ENCODE measurements around the gene DCC. TPM values are rescaled to one million over a fixed set of nuclear protein-coding genes. Genes with fewer than 3 reads are reported as not detected.

DCC gene
- polyA plus RNA-seq, 1 donor = 0.58 TPM

- DNase-seq = peak in 1 of 2 donors; percentile 20
- Histone ChIP-seq H3K27ac (ENCODE audit: low read length) (no peak overlapping the region), H3K27me3 (ENCODE audit: control insufficient read depth, insufficient read depth, low read length) (no peaks in the 10 kb centered on the region), H3K36me3 (ENCODE audit: control insufficient read depth, insufficient read depth, low read length) (no peaks in the 10 kb centered on the region), H3K9me3 (ENCODE audit: control insufficient read depth, low read depth, low read length) (no peaks in the 10 kb centered on the region), H3K4me1 (ENCODE audit: control insufficient read depth, insufficient read depth, low read length) (no peaks in the 10 kb centered on the region), H3K4me3 (ENCODE audit: low read length) (no peak overlapping the region)
- 60% methylated on average over 1 of the region's 3 CpGs for WGBS (ENCODE audit: insufficient coverage, low lambda C conversion rate)
Observed at GRCh38 chr18:52764316-52764715, 424.3 kb downstream of the DCC start.

- Histone ChIP-seq H3K4me3 (ENCODE audit: low read length) (no peak overlapping the region), H3K4me1 (ENCODE audit: control insufficient read depth, insufficient read depth, low read length) (no peaks in the 10 kb centered on the region), H3K27ac (ENCODE audit: low read length) (no peak overlapping the region), H3K36me3 (ENCODE audit: control insufficient read depth, insufficient read depth, low read length) (no peaks in the 10 kb centered on the region), H3K9me3 (ENCODE audit: control insufficient read depth, low read depth, low read length) (no peaks in the 10 kb centered on the region), H3K27me3 (ENCODE audit: control insufficient read depth, insufficient read depth, low read length) (no peaks in the 10 kb centered on the region)
- WGBS (ENCODE audit: insufficient coverage, low lambda C conversion rate) = no CpG with 5 or more reads among the region's 9 CpGs
- DNase-seq = no peak
Observed at GRCh38 chr18:52766002-52766545, 426.1 kb downstream of the DCC start.

- H3K4me1 ChIP-seq (ENCODE audit: control insufficient read depth, insufficient read depth, low read length) = no peaks in the 10 kb centered on the region
- DNase-seq = peak in 1 of 2 donors; percentile 4
- H3K36me3 ChIP-seq (ENCODE audit: control insufficient read depth, insufficient read depth, low read length) = no peaks in the 10 kb centered on the region
- H3K4me3 ChIP-seq (ENCODE audit: low read length) = no peak overlapping the region
- no peak overlapping the region for H3K27ac ChIP-seq (ENCODE audit: low read length)
- WGBS (ENCODE audit: insufficient coverage, low lambda C conversion rate) = 80% methylated on average over 1 of the region's 5 CpGs
- no peaks in the 10 kb centered on the region for H3K27me3 ChIP-seq (ENCODE audit: control insufficient read depth, insufficient read depth, low read length)
- H3K9me3 ChIP-seq (ENCODE audit: control insufficient read depth, low read depth, low read length) = peaks cover 4% of the 10 kb centered on the region
Observed at GRCh38 chr18:52781113-52781512, 441.1 kb downstream of the DCC start.

- Histone ChIP-seq H3K4me1 (ENCODE audit: control insufficient read depth, insufficient read depth, low read length) (no peaks in the 10 kb centered on the region), H3K27me3 (ENCODE audit: control insufficient read depth, insufficient read depth, low read length) (no peaks in the 10 kb centered on the region), H3K4me3 (ENCODE audit: low read length) (no peak overlapping the region), H3K27ac (ENCODE audit: low read length) (no peak overlapping the region), H3K36me3 (ENCODE audit: control insufficient read depth, insufficient read depth, low read length) (no peaks in the 10 kb centered on the region), H3K9me3 (ENCODE audit: control insufficient read depth, low read depth, low read length) (peaks cover 19% of the 10 kb centered on the region)
- no peak for DNase-seq
- 53% methylated on average over 2 of the region's 2 CpGs for WGBS (ENCODE audit: insufficient coverage, low lambda C conversion rate)
Observed at GRCh38 chr18:52791321-52791720, 451.3 kb downstream of the DCC start.

GRCh38 chr18:52812834-52813233 lies 472.8 kb downstream of the DCC start:
- DNase-seq = no peak
- Histone ChIP-seq H3K36me3 (ENCODE audit: control insufficient read depth, insufficient read depth, low read length) (no peaks in the 10 kb centered on the region), H3K4me1 (ENCODE audit: control insufficient read depth, insufficient read depth, low read length) (peaks cover 5% of the 10 kb centered on the region), H3K4me3 (ENCODE audit: low read length) (no peak overlapping the region), H3K27ac (ENCODE audit: low read length) (no peak overlapping the region), H3K27me3 (ENCODE audit: control insufficient read depth, insufficient read depth, low read length) (no peaks in the 10 kb centered on the region), H3K9me3 (ENCODE audit: control insufficient read depth, low read depth, low read length) (no peaks in the 10 kb centered on the region)
- no CpG with 5 or more reads among the region's 1 CpG for WGBS (ENCODE audit: insufficient coverage, low lambda C conversion rate)

- Histone ChIP-seq H3K9me3 (ENCODE audit: control insufficient read depth, low read depth, low read length) (no peaks in the 10 kb centered on the region), H3K27me3 (ENCODE audit: control insufficient read depth, insufficient read depth, low read length) (no peaks in the 10 kb centered on the region), H3K36me3 (ENCODE audit: control insufficient read depth, insufficient read depth, low read length) (no peaks in the 10 kb centered on the region), H3K4me3 (ENCODE audit: low read length) (no peak overlapping the region), H3K27ac (ENCODE audit: low read length) (no peak overlapping the region), H3K4me1 (ENCODE audit: control insufficient read depth, insufficient read depth, low read length) (peaks cover 5% of the 10 kb centered on the region)
- WGBS (ENCODE audit: insufficient coverage, low lambda C conversion rate) = no CpG with 5 or more reads among the region's 1 CpG
- peak in 1 of 2 donors; percentile 8 for DNase-seq
Observed at GRCh38 chr18:52813635-52814416, 473.8 kb downstream of the DCC start.

- Histone ChIP-seq H3K4me3 (ENCODE audit: low read length) (no peak overlapping the region), H3K4me1 (ENCODE audit: control insufficient read depth, insufficient read depth, low read length) (peaks cover 5% of the 10 kb centered on the region), H3K36me3 (ENCODE audit: control insufficient read depth, insufficient read depth, low read length) (no peaks in the 10 kb centered on the region), H3K9me3 (ENCODE audit: control insufficient read depth, low read depth, low read length) (no peaks in the 10 kb centered on the region), H3K27ac (ENCODE audit: low read length) (peak overlapping the region; percentile 24), H3K27me3 (ENCODE audit: control insufficient read depth, insufficient read depth, low read length) (no peaks in the 10 kb centered on the region)
- DNase-seq = peak; percentile 31 to 66
- 17% methylated on average over 1 of the region's 2 CpGs for WGBS (ENCODE audit: insufficient coverage, low lambda C conversion rate)
Observed at GRCh38 chr18:52815651-52816050, 475.7 kb downstream of the DCC start.

- peaks cover 5% of the 10 kb centered on the region for H3K4me1 ChIP-seq (ENCODE audit: control insufficient read depth, insufficient read depth, low read length)
- DNase-seq = no peak
- no peak overlapping the region for H3K27ac ChIP-seq (ENCODE audit: low read length)
- H3K9me3 ChIP-seq (ENCODE audit: control insufficient read depth, low read depth, low read length) = no peaks in the 10 kb centered on the region
- H3K36me3 ChIP-seq (ENCODE audit: control insufficient read depth, insufficient read depth, low read length) = no peaks in the 10 kb centered on the region
- no peak overlapping the region for H3K4me3 ChIP-seq (ENCODE audit: low read length)
- no peaks in the 10 kb centered on the region for H3K27me3 ChIP-seq (ENCODE audit: control insufficient read depth, insufficient read depth, low read length)
- WGBS (ENCODE audit: insufficient coverage, low lambda C conversion rate) = 90% methylated on average over 2 of the region's 4 CpGs
Observed at GRCh38 chr18:52816121-52816520, 476.1 kb downstream of the DCC start.

- Histone ChIP-seq H3K27me3 (ENCODE audit: control insufficient read depth, insufficient read depth, low read length) (no peaks in the 10 kb centered on the region), H3K27ac (ENCODE audit: low read length) (no peak overlapping the region), H3K4me1 (ENCODE audit: control insufficient read depth, insufficient read depth, low read length) (no peaks in the 10 kb centered on the region), H3K4me3 (ENCODE audit: low read length) (no peak overlapping the region), H3K36me3 (ENCODE audit: control insufficient read depth, insufficient read depth, low read length) (no peaks in the 10 kb centered on the region), H3K9me3 (ENCODE audit: control insufficient read depth, low read depth, low read length) (no peaks in the 10 kb centered on the region)
- no CpG with 5 or more reads among the region's 1 CpG for WGBS (ENCODE audit: insufficient coverage, low lambda C conversion rate)
- peak in 1 of 2 donors; percentile 16 for DNase-seq
Observed at GRCh38 chr18:52822160-52822559, 482.2 kb downstream of the DCC start.

GRCh38 chr18:52824126-52824525 lies 484.1 kb downstream of the DCC start:
- DNase-seq = no peak
- Histone ChIP-seq H3K36me3 (ENCODE audit: control insufficient read depth, insufficient read depth, low read length) (no peaks in the 10 kb centered on the region), H3K4me3 (ENCODE audit: low read length) (no peak overlapping the region), H3K27me3 (ENCODE audit: control insufficient read depth, insufficient read depth, low read length) (no peaks in the 10 kb centered on the region), H3K9me3 (ENCODE audit: control insufficient read depth, low read depth, low read length) (no peaks in the 10 kb centered on the region), H3K27ac (ENCODE audit: low read length) (no peak overlapping the region), H3K4me1 (ENCODE audit: control insufficient read depth, insufficient read depth, low read length) (no peaks in the 10 kb centered on the region)
- WGBS (ENCODE audit: insufficient coverage, low lambda C conversion rate) = 75% methylated on average over 2 of the region's 3 CpGs

- Histone ChIP-seq H3K36me3 (ENCODE audit: control insufficient read depth, insufficient read depth, low read length) (no peaks in the 10 kb centered on the region), H3K27me3 (ENCODE audit: control insufficient read depth, insufficient read depth, low read length) (no peaks in the 10 kb centered on the region), H3K9me3 (ENCODE audit: control insufficient read depth, low read depth, low read length) (no peaks in the 10 kb centered on the region), H3K4me1 (ENCODE audit: control insufficient read depth, insufficient read depth, low read length) (no peaks in the 10 kb centered on the region), H3K4me3 (ENCODE audit: low read length) (no peak overlapping the region), H3K27ac (ENCODE audit: low read length) (no peak overlapping the region)
- WGBS (ENCODE audit: insufficient coverage, low lambda C conversion rate) = 83% methylated on average over 1 of the region's 3 CpGs
- no peak for DNase-seq
Observed at GRCh38 chr18:52826994-52827393, 487.0 kb downstream of the DCC start.
